Skin of body (tissue), 2 donors: Measurements from ENCODE around the gene CRK. TPM values are rescaled to one million over a fixed set of nuclear protein-coding genes. Genes with fewer than 3 reads are reported as not detected.
"Not testable (repeated sequence)": the region's sequence is repeated elsewhere in the genome, so short reads cannot be mapped to it uniquely, and the experiment has no call there.

Experiments used
- DNase-seq: peaks from one replicate; lab custom pipeline; 2025; lab: John Stamatoyannopoulos, UW
- total RNA-seq: library from RNA; depleted of rRNA; stranded (reverse); fragments of >200 nt; gene quantifications from one replicate; pipeline ENCODE4 v1.2.3, GENCODE V29; 2014

CRK gene
- total RNA-seq, 1 donor from 2014 or later, result 58.6 TPM

DNA sequence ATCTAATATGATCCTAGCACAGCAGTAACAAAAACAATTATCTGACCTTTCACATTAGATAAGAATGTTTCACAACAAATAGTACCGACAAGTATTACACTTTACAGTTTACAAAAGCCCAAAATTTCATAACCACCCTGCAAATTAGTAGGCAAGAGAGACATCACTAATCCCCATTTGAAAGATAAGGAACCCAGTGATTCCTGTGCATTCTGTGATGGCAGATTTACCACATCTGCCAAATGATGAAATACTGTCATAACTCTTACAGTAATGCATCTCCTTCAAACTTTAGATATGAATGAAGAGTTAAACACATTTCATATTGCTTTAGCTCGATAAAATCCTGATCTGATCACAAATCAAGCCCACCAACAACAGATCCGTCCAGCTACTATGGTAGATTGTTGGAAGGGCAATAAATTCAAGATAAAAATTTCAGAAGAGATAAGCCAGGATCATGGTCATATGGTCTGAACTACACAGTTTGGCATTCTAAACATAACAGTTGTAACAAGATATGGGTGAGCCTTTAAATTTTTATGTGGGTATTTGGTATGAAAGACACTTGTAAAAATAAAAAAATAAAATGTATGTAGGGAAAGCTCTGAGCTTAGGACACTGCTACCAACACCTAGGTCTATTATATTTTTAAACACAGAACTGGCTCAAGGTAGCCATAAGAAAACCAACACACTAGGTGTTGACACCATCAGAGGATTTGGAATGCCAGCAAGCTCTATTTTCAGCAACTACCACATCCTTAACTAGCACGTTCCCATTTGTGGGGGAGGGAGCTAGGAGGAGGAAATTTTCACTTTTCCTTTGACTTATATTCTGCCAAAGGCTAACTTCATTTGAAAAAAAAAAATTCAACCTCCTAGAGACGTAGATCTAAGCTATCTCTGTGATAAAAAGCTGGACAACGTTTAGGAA lies 65.3 kb downstream of the CRK start:
- DNase-seq, result no peak

- DNase-seq, result not testable (repeated sequence)
Measured at GRCh38 chr17:1387490-1388227, 68.4 kb downstream of the CRK start.

- not testable (repeated sequence) for DNase-seq
Measured at GRCh38 chr17:1386675-1387190, 69.3 kb downstream of the CRK start.

DNA sequence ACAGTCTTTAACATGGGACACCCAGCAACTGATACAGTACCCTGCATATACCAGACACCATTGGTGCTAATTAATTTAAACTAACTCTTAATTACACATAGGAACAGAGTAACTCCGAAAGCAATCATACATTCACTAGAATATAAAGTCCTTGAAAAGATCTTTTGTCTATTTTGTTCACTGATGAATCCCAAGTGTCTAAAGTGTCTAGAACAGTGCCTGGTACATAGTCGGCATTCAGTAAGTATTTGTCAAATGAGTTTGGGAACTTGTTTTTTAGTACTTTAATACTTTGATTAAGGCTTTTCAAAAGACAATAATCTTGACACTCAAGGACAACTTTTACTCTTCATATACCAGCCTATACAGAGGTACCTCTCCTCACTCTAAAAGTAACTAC lies 69.8 kb downstream of the CRK start:
- DNase-seq, result no peak

- DNase-seq, result no peak
Measured at GRCh38 chr17:1385861-1386260, 70.2 kb downstream of the CRK start.

- no peak for DNase-seq
Measured at GRCh38 chr17:1384905-1385435, 71.1 kb downstream of the CRK start.

DNA sequence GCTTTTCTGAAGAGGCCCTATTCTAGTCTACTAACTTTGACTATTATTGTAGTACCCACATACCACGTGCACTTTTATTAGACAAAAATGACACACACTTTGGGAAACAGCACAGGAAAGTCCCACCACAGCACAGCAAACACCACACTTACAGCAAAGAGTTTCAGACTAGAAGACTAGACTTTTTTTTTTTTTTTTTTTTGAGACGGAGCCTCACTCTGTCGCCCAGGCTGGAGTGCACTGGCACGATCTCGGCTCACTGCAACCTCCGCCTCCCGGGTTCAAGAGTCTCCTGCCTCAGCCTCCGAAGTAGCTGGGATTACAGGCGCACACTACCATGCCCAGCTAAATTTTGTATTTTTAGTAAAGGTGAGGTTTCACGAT lies 76.1 kb downstream of the CRK start:
- DNase-seq, result no peak

DNA sequence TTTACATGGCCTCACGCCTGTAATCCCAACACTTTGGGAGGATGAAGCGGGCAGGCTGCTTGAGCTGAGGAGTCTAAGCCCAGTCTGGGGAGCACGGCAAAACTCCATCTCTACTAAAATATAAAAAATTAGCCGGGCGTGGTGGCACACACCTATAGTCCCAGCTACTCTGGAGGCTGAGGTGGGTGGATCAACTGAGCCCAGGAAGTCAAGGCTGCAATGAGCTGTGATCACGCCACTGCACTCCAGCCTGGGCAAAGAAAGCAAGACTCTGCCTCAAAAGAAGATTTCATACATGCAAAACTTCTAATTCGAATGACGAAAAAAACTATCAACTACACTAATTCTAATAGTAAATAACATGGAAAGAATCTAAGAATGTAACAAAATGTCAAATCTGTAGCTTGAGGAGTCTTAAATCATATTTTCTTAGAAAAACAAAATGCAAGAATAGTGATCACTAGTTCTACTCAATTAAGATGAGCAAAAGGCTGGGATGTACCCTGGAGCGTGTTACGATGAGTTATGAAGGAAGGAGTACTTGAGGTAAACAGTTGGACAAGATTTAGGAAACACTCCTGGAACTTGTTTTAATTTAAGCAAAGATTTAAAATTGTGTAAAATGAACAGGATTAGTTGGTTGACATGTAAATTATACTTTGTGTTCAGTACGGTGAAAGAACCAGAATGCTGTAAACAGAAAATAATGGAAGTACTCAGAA lies 76.7 kb downstream of the CRK start:
- DNase-seq, result no peak

GRCh38 chr17:1378476-1378860 lies 77.6 kb downstream of the CRK start:
- not testable (repeated sequence) for DNase-seq

DNA sequence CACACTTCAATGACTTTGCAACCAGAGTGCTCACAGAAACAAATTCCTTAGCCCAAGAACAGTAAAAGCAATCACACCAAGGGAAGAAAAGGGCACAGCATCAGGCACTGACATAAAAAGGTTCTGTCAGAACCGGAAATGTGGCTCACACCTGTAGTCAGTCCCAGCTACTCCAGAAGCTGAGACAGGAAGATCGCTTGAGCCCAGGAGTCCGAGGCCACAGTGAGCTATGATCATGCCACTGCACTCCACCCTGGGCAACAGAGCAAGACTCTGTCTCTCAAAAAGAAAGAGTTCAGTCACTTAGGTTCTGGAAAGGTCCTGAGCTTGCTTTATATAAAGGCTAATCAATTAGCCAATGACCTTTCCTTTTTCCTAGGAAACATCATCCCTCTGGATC lies 78.7 kb downstream of the CRK start:
- no peak for DNase-seq

DNA sequence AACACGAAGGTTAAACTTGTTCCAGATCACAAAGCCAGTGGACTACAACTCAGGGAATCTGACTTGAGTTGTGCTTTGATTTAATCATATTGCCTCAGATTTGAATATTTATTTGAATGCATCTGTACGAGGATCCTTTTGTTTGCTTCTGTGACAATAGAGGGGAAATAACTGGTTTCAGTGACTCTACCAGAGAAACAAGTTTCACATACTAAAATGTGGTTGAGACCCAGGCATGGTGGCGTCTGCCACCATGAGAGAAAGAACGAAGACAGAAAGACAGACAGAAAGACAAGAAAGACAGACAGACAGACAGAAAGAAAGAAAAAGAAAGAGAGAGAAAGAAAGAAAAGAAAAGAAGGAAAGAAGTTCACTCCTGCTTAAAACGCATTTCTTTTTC lies 80.0 kb downstream of the CRK start:
- DNase-seq, result no peak

DNA sequence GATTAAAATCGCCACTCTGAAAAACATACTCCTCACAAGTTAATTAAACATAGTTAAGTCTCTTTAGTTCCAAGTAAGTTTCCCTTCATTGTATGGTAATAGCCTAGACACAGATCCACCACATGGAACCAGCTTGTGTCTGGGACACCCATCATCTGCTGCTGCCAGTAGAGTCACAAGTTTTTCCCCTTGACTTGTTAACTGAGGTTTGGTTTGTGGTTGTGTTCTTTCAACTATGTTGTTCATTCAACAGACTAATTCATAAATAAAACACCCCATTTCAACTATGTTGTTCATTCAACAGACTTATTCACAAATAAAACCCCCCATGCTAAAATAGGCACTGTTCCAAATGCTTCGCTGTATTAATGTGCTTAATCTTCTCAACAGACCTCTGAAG lies 80.4 kb downstream of the CRK start:
- no peak for DNase-seq

- no peak for DNase-seq
Measured at GRCh38 chr17:1374431-1375177, 81.4 kb downstream of the CRK start.

DNA sequence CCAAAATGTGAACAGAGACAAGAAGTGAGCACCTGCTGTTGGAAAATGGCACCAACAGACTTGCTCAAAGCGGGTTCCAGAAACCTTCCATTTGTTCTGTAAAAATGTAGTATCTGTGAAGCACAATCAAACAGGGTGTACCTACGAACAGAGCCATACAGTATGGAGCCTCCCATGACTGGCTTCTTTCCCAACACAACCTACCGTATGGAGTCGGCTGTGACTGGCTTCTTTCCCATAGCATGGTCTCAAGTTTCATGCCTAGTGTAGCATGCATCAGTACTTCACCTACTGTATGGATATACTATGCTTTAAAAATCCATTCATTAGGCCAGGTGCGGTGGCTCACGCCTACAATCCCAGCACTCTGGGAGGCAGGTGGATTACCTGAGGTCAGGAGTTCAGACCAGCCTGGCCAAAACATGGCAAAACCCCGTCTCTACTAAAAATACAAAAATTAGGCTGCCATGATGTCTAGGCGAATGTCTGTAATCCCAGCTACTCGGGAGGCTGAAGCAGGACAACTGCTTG lies 82.3 kb downstream of the CRK start:
- no peak for DNase-seq

DNA sequence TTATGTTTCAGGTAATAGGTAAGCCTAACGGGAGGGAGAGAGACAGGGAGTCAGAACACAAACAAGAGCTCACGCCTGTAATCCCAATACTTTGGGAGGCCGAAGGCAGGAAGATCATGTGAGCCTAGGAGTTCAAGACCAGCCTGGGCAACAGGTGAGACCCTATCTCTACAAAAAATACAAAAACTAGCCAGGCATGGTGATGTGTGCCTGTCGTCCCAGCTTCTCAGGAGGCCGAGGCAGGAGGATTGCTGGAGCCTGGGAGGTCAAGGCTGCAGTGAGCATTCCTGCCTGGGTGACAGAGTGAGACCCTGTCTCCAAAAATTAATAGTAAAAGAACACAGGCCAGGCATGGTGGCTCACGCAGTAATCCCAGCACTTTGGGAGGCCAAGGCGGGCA lies 83.4 kb downstream of the CRK start:
- no peak for DNase-seq

DNA sequence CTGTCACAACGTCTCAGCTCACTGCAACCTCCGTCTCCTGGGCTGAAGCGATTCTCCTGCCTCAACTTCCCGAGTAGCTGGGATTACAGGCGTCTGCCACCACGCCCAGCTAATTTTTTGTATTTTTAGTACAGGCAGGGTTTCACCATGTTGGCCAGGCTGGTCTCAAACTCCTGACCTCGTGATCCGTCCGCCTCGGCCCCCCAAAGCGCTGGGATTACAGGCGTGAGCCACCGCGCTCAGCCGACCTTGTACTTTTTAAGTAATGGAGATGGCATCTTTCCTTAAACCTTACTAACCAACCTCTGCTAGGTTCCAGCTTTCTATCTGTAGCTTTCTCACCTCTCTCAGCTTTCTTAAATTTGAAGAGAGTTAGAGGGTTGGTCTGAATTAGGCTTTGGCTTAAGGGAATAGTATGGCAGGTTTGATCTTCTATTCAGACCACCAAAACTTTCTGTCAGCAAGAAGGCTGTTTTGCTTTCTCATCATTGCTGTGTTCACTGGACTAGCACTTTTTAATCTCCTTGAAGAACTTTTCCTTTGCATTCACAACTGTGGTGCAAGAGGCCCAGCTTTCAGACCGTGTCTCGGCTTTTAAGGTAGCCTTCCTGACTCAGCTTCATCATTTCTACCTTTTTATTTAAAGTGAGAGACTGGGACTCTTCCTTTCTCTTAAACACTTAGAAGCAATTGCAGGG lies 84.0 kb downstream of the CRK start:
- no peak for DNase-seq
